Measurements from ENCODE around the gene PGA5. TPM values are rescaled to one million over a fixed set of nuclear protein-coding genes. Genes with fewer than 3 reads are reported as not detected.
A peak's percentile ranks its signal among the peaks of the same experiment; 100 is the strongest.

PGA5 gene
- total RNA-seq, 6 donors from 2014 or later = 0.30 to 1.2 TPM; not detected in 4

DNA sequence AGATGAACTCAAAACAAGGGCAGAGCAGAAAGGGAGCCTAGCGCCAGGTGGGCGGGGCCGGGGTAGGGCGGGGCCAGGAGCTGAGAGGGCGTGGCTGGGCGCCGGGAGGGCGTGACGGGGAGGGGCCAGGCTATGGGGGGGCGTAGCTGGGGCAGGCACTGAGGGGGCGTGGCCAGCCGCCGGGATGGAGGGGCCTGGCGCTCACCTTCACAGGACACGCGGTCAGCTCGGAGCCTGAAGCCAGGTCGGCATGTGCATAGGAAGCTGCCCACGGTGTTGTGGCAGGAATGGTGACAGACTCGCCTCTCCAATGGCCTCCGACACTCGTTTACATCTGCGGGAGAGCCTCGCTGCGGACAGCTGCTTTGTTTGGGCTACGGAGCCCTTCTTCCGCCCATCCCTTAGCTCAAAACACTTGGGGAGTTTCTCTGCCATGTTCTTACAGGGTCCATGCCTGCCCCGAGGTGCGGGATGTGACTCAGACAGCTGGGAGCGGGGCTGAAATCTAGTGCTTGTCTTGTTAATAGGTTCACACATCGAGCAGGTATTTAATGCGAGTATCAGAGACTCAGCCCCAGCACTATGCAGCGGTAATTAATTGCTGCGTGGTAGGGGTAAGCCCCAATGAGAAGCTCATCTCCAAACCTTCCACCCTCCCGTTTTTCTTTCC, 40.7 kb downstream of the PGA5 start:
- DNase-seq = peak; percentile 27 to 92
- H3K36me3 ChIP-seq = no peaks in the 10 kb centered on the region
- no peaks in the 10 kb centered on the region for H3K27me3 ChIP-seq
- 48 to 58% methylated on average over 21 to 35 of the region's 35 CpGs for WGBS, 2 donors
- peak overlapping the region in 1 of 4 donors; percentile 14 for H3K4me3 ChIP-seq
- H3K4me1 ChIP-seq = peaks cover 0 to 7% (median 1%) of the 10 kb centered on the region in 4 donors
- H3K27ac ChIP-seq = no peak overlapping the region
- no peaks in the 10 kb centered on the region for H3K9me3 ChIP-seq
- peak; percentile 69 to 85 for ATAC-seq (ENCODE audit: low FRiP score in 2 of 2)
- TF ChIP-seq POLR2AphosphoS5 (IDR thresholded peaks at IDR 0.05) (no peak), EP300 (IDR thresholded peaks at IDR 0.05) (no peak), POLR2A (IDR thresholded peaks at IDR 0.05) (no peak)
- TF ChIP-seq, protein P1, sequence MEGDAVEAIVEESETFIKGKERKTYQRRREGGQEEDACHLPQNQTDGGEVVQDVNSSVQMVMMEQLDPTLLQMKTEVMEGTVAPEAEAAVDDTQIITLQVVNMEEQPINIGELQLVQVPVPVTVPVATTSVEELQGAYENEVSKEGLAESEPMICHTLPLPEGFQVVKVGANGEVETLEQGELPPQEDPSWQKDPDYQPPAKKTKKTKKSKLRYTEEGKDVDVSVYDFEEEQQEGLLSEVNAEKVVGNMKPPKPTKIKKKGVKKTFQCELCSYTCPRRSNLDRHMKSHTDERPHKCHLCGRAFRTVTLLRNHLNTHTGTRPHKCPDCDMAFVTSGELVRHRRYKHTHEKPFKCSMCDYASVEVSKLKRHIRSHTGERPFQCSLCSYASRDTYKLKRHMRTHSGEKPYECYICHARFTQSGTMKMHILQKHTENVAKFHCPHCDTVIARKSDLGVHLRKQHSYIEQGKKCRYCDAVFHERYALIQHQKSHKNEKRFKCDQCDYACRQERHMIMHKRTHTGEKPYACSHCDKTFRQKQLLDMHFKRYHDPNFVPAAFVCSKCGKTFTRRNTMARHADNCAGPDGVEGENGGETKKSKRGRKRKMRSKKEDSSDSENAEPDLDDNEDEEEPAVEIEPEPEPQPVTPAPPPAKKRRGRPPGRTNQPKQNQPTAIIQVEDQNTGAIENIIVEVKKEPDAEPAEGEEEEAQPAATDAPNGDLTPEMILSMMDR (IDR thresholded peaks at IDR 0.05) = no peak

DNA sequence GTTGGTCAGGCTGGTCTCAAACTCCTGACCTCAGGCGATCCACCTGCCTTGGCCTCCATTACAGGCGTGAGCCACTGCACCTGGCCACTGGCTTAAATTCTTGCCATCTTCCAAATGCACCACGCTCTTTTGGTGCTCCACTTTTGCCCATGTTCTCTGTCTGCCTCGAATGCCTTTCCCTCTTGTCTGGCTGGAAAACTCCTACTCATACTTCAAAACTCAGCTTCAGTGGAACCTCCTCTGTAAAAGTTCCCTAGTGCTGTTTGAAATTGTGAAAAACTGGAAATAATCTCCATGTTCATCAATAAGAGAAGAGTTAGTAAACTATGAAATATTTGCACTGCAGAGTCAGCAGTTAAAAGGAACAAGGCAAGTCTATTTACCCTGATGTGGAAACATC, 42.6 kb downstream of the PGA5 start:
- Histone ChIP-seq H3K36me3 (no peaks in the 10 kb centered on the region), H3K9me3 (no peaks in the 10 kb centered on the region), H3K27ac (no peak overlapping the region), H3K27me3 (no peaks in the 10 kb centered on the region), H3K4me1 (peaks cover 0 to 7% (median 1%) of the 10 kb centered on the region in 4 donors), H3K4me3 (no peak overlapping the region)
- 94 to 95% methylated on average over 4 of the region's 4 CpGs for WGBS, 2 donors
- DNase-seq = no peak
- ATAC-seq (ENCODE audit: low FRiP score in 2 of 2) = no peak
- TF ChIP-seq, protein P1 (IDR thresholded peaks at IDR 0.05) = no peak
- TF ChIP-seq POLR2AphosphoS5 (IDR thresholded peaks at IDR 0.05) = no peak

DNA sequence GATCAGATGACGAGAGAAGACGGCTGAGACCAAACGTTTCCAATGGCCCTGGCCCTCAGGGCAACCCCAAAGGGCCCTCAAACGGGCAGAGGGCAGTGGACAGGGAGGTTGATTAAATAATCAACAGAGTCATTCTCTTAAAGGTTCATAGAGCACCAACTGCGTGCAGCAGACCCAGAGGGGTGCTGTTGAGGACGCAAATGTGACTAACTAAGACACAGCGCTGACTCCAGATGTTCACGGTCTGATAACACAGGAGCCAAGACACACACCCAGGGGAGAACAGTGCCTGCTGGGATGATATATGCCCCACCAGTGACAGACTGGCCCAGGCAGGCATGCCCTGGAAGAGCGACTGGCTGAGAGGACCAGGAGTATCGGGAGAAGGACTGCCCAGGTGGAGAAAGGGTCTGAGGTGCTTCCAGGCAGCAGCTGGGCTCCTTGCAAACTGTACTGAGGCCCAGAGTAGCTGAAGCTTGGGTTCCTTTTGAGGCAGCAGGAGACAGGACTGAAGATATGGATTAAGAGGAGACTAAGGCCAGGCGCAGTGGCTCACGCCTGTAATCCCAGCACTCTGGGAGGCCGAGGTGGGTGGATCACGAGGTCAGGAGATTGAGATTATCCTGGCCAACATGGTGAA, 46.5 kb downstream of the PGA5 start:
- 83 to 92% methylated on average over 14 of the region's 14 CpGs for WGBS, 2 donors

DNA sequence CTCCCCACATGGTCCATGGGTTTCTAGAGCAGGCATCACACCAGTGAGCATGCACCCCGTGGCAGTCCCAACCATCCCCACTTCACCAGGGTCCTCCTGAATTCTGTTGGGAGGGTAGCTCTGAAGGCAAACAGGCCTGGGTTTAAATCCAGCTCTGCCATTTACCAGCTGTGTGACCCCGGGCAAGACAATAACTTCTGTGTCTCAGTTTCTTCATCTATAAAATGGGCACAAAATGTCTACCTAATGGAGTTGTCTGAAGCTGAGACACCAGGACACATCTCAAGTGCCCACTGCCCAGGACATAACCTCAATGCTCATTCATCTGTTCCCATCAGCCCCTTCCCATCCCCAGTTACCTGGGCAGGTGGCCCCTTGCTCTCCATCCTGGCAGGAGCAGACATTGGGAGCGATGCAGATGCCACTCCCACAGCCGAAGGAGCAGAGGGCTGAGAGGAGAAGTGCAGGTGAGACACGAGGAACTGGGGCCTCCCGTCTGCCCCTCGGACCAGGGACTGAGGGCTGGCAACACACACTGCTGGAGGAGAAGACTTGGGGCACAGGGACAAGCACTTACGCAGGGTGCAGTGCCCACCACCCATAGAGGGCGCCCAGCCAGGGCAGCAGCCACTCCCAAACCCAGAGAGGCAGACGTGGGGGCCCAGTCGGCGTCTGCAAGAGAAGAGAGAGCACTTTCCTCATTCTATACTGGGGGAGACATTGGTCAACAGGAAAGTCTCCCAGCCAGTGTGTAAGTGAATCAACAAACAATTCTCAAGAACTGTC, 50.1 kb downstream of the PGA5 start:
- H3K27ac ChIP-seq = no peak overlapping the region
- H3K27me3 ChIP-seq = peaks cover 0 to 18% (median 7%) of the 10 kb centered on the region in 4 donors
- ATAC-seq (ENCODE audit: low FRiP score in 2 of 2) = no peak
- H3K4me3 ChIP-seq = no peak overlapping the region
- 79 to 85% methylated on average over 12 of the region's 12 CpGs for WGBS, 2 donors
- TF ChIP-seq, protein P1 (IDR thresholded peaks at IDR 0.05) = no peak
- TF ChIP-seq EP300 (IDR thresholded peaks at IDR 0.05) = no peak
- TF ChIP-seq POLR2A (IDR thresholded peaks at IDR 0.05) = no peak
- no peak for TF ChIP-seq POLR2AphosphoS5 (IDR thresholded peaks at IDR 0.05)
- no peaks in the 10 kb centered on the region for H3K36me3 ChIP-seq
- no peaks in the 10 kb centered on the region for H3K9me3 ChIP-seq
- peak in 1 of 2 donors; percentile 69 for DNase-seq
- H3K4me1 ChIP-seq = peaks cover 20 to 23% (median 21%) of the 10 kb centered on the region in 4 donors

More for the DNA sequence above, 46.5 kb downstream of the PGA5 start:
- no peak for TF ChIP-seq POLR2A (IDR thresholded peaks at IDR 0.05)
- TF ChIP-seq POLR2AphosphoS5 (IDR thresholded peaks at IDR 0.05) = no peak
- H3K4me1 ChIP-seq = no peaks in the 10 kb centered on the region
- no peak overlapping the region for H3K4me3 ChIP-seq
- no peaks in the 10 kb centered on the region for H3K9me3 ChIP-seq
- H3K27me3 ChIP-seq = no peaks in the 10 kb centered on the region
- ATAC-seq (ENCODE audit: low FRiP score in 2 of 2) (no peak), DNase-seq (no peak)
- H3K27ac ChIP-seq = no peak overlapping the region
- H3K36me3 ChIP-seq = no peaks in the 10 kb centered on the region

DNA sequence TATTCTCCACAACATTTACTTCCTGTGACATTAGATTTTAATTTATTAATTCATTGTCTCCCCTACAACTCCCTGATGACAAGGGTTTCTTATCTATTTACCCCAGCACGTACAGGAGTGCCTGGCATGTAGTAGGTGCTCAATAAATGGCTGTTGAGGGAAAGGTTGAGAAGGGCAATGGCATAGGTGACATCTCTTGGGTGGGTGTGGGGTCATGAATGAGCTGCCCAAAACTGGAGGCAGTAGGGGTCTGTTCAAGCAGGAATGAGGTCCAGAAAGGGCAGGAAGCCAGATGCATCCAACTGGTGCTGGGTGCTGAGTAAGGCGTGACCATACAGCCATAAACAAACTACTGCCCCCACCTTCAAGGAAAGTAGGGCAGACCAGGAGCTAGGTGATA, 51.4 kb downstream of the PGA5 start:
- no peaks in the 10 kb centered on the region for H3K9me3 ChIP-seq
- H3K36me3 ChIP-seq = peaks cover 0 to 2% (median 0%) of the 10 kb centered on the region in 4 donors
- no peak overlapping the region for H3K4me3 ChIP-seq
- no peak overlapping the region for H3K27ac ChIP-seq
- H3K27me3 ChIP-seq = peaks cover 0 to 18% (median 7%) of the 10 kb centered on the region in 4 donors
- WGBS, 2 donors = 84 to 94% methylated on average over 2 of the region's 2 CpGs
- DNase-seq = no peak
- ATAC-seq (ENCODE audit: low FRiP score in 2 of 2) = no peak
- peaks cover 20 to 23% (median 21%) of the 10 kb centered on the region in 4 donors for H3K4me1 ChIP-seq
- TF ChIP-seq, protein P1 (IDR thresholded peaks at IDR 0.05) = no peak
- TF ChIP-seq POLR2A (IDR thresholded peaks at IDR 0.05) = no peak

Data from upper lobe of left lung (tissue), 6 donors.